SH-SY5Y (cell line): ENCODE results near the gene OR13C5.

Experiments
- GATA2 ChIP-seq: IDR thresholded peaks from 2 replicates; pipeline ENCODE4 v1.6.1; 2011; ENCODE audit warnings: mild to moderate bottlenecking, low read depth, low read length
- GATA3 ChIP-seq: IDR thresholded peaks from 2 replicates; pipeline ENCODE4 v1.6.1; 2011; ENCODE audit warnings: low read depth, mild to moderate bottlenecking, low read length, moderate library complexity

- no peak for TF ChIP-seq GATA3
- TF ChIP-seq GATA2, result no peak
These were observed 34.8 kb upstream of the OR13C5 start for GRCh38 chr9:104633976-104634520.
